OCI-LY7 (cell line): ENCODE data around the gene MESP1.

Experiments used
- EZH2phosphoT487 ChIP-seq: fragments of 200-600 bp; sonication (generic); IDR thresholded peaks from 2 replicates; pipeline ENCODE4 v1.6.1; 2018; ENCODE audit warnings: low read depth, borderline replicate concordance, mild to moderate bottlenecking, mixed run types, antibody characterized with exemption, low read length, moderate library complexity, mixed read lengths
- TF ChIP-seq, protein P1 (sequence below): fragments of 200-600 bp; sonication (generic); conservative IDR thresholded peaks from 2 replicates; pipeline ENCODE4 v1.5.1; 2014; ENCODE audit warnings: mild to moderate bottlenecking, antibody characterized with exemption, low read length, moderate library complexity, mixed read lengths

GRCh38 chr15:89770041-89770440 lies 19.0 kb upstream of the MESP1 start:
- TF ChIP-seq, protein P1, sequence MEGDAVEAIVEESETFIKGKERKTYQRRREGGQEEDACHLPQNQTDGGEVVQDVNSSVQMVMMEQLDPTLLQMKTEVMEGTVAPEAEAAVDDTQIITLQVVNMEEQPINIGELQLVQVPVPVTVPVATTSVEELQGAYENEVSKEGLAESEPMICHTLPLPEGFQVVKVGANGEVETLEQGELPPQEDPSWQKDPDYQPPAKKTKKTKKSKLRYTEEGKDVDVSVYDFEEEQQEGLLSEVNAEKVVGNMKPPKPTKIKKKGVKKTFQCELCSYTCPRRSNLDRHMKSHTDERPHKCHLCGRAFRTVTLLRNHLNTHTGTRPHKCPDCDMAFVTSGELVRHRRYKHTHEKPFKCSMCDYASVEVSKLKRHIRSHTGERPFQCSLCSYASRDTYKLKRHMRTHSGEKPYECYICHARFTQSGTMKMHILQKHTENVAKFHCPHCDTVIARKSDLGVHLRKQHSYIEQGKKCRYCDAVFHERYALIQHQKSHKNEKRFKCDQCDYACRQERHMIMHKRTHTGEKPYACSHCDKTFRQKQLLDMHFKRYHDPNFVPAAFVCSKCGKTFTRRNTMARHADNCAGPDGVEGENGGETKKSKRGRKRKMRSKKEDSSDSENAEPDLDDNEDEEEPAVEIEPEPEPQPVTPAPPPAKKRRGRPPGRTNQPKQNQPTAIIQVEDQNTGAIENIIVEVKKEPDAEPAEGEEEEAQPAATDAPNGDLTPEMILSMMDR = no peak
- TF ChIP-seq EZH2phosphoT487 = no peak
